CD14-positive monocyte (primary cell): ENCODE results near the gene SLC2A1. TPM values are rescaled to one million over a fixed set of nuclear protein-coding genes. Genes with fewer than 3 reads are reported as not detected.
A peak's percentile ranks its signal among the peaks of the same experiment; 100 is the strongest.

Experiments
- DNase-seq, 3 donors: peaks; one replicate each; pipeline ENCODE4 v3.0.0-alpha.2; 2011 to 2022
- H2AFZ ChIP-seq: 2 replicates; pipeline ENCODE4 v1.6.0; 2012; ENCODE audit warnings: mild to moderate bottlenecking, low read depth, low read length, inconsistent platforms; ENCODE audit not compliant: insufficient read depth, poor library complexity, severe bottlenecking
- H3K27ac ChIP-seq, 2 donors: 1 replicate in 1 of 2; 2 replicates in 1 of 2; pipeline ENCODE4 v1.5.1; 2012 to 2013; ENCODE audit warnings: low read length in 2 of 2, control low read depth in 1 of 2, inconsistent platforms in 1 of 2, low read depth in 1 of 2, mild to moderate bottlenecking in 1 of 2
- H3K27me3 ChIP-seq, 2 donors: one replicate each; pipeline versions ENCODE4 v1.6.0 to v1.6.1; 2011 to 2013; ENCODE audit warnings: low read length in 2 of 2; ENCODE audit not compliant: control insufficient read depth in 2 of 2, insufficient read depth in 2 of 2
- H3K36me3 ChIP-seq, 2 donors: replicated peaks in 1 of 2; 1 replicate in 1 of 2; 2 replicates in 1 of 2; pipeline versions ENCODE4 v1.5.1 to v1.6.1; 2012 to 2013; ENCODE audit warnings: low read length in 2 of 2, control low read depth in 1 of 2, inconsistent platforms in 1 of 2, mild to moderate bottlenecking in 1 of 2; ENCODE audit not compliant: insufficient read depth in 2 of 2, control insufficient read depth in 1 of 2
- H3K4me1 ChIP-seq, 2 donors: 1 replicate in 1 of 2; 2 replicates in 1 of 2; pipeline versions ENCODE4 v1.5.1 to v1.6.1; 2012 to 2013; ENCODE audit warnings: low read length in 2 of 2, control low read depth in 1 of 2, inconsistent platforms in 1 of 2, mild to moderate bottlenecking in 1 of 2, moderate library complexity in 1 of 2; ENCODE audit not compliant: insufficient read depth in 2 of 2, control insufficient read depth in 1 of 2
- H3K4me2 ChIP-seq: replicated peaks from 2 replicates; pipeline ENCODE3; 2012; ENCODE audit warnings: low read length, moderate library complexity, mild to moderate bottlenecking; ENCODE audit not compliant: poor library complexity, severe bottlenecking; ENCODE audit errors: extremely low read depth
- H3K4me3 ChIP-seq, 3 experiments: fragments of 200-600 bp in 1 of 3; sonication (generic) in 1 of 3; replicated peaks in 1 of 3; 1 replicate in 2 of 3; 2 replicates in 1 of 3; pipeline ENCODE4 v1.5.1; 2011 to 2013; ENCODE audit warnings: low read length in 3 of 3, mild to moderate bottlenecking in 3 of 3, control low read depth in 2 of 3, low read depth in 2 of 3, inconsistent platforms in 1 of 3, moderate library complexity in 1 of 3
- H3K79me2 ChIP-seq: 2 replicates; pipeline ENCODE4 v1.6.0; 2012; ENCODE audit warnings: mild to moderate bottlenecking, control low read depth, inconsistent platforms, low read length, moderate library complexity; ENCODE audit not compliant: insufficient read depth
- H3K9ac ChIP-seq: 2 replicates; pipeline ENCODE4 v1.6.0; 2017; ENCODE audit warnings: low read length, mild to moderate bottlenecking; ENCODE audit not compliant: insufficient read depth, poor library complexity, severe bottlenecking
- H3K9me3 ChIP-seq, 2 donors: replicated peaks in 1 of 2; 1 replicate in 1 of 2; 2 replicates in 1 of 2; pipeline versions ENCODE4 v1.5.1 to v1.6.1; 2012 to 2013; ENCODE audit warnings: low read length in 2 of 2, control low read depth in 1 of 2; ENCODE audit not compliant: control insufficient read depth in 1 of 2, insufficient read depth in 1 of 2
- H4K20me1 ChIP-seq: 2 replicates; pipeline ENCODE4 v1.6.0; 2012; ENCODE audit warnings: mild to moderate bottlenecking, low read length, control low read depth, moderate library complexity; ENCODE audit not compliant: insufficient read depth
- H3K27ac Mint-ChIP-seq, 7 donors: one replicate each; pipeline ENCODE4 v1.8.0; 2020; ENCODE audit warnings: mild to moderate bottlenecking in 7 of 7, mixed read lengths in 7 of 7, moderate library complexity in 6 of 7, inconsistent platforms in 2 of 7
- H3K27me3 Mint-ChIP-seq, 3 donors: one replicate each; pipeline ENCODE4 v1.8.0; 2021 to 2022; ENCODE audit warnings: low read depth in 3 of 3, mild to moderate bottlenecking in 3 of 3, mixed read lengths in 3 of 3, moderate library complexity in 3 of 3, inconsistent platforms in 1 of 3
- H3K36me3 Mint-ChIP-seq, 2 donors: one replicate each; pipeline ENCODE4 v1.8.0; 2020; ENCODE audit warnings: mixed read lengths in 2 of 2, inconsistent platforms in 1 of 2, mild to moderate bottlenecking in 1 of 2
- H3K4me1 Mint-ChIP-seq: one replicate; pipeline ENCODE4 v1.8.0; 2020; ENCODE audit warnings: mild to moderate bottlenecking, mixed read lengths
- H3K4me3 Mint-ChIP-seq, 2 donors: one replicate each; pipeline ENCODE4 v1.8.0; 2020; ENCODE audit warnings: mild to moderate bottlenecking in 2 of 2, mixed read lengths in 2 of 2, moderate library complexity in 1 of 2
- H3K9me3 Mint-ChIP-seq, 7 donors: one replicate each; pipeline ENCODE4 v1.8.0; 2020 to 2022; ENCODE audit warnings: mixed read lengths in 7 of 7, mild to moderate bottlenecking in 6 of 7, moderate library complexity in 6 of 7, inconsistent platforms in 2 of 7
- WGBS: methylation state at CpG from one replicate; pipeline ENCODE4 v1.1.5; 2013; ENCODE audit warnings: missing lambda C conversion rate; ENCODE audit not compliant: insufficient coverage; 5-methylcytosine and 5-hydroxymethylcytosine counted together
- intact Hi-C, 2 donors: fragments of 100-400 bp; cut with micrococcal nuclease; formaldehyde crosslinking; loops; one replicate each; pipeline versions ENCODE4 v1.15.0 to v1.15.1; 2023
- polyA plus RNA-seq, 3 donors: library from polyadenylated mRNA; depleted of rRNA in 1 of 3; unstranded in 2 of 3; stranded (reverse) in 1 of 3; fragments of 300-500 nt in 2 of 3; fragments of >200 nt in 1 of 3; fragmentation: Illumina TruSeq in 2 of 3; gene quantifications; 1 replicate in 2 of 3; 2 replicates in 1 of 3; pipeline ENCODE4 v1.2.3, GENCODE V29; 2012 to 2021
- TF ChIP-seq, protein P1 (sequence below): fragments of 200-600 bp; IDR thresholded peaks from one replicate; pipeline ENCODE4 v1.8.0; 2022; ENCODE audit warnings: antibody characterized with exemption, mild to moderate bottlenecking

Gene SLC2A1
- polyA plus RNA-seq, 3 donors, result 0.56 to 5.0 (median 0.71) TPM

- 81% methylated on average over 4 of the region's 6 CpGs for WGBS
- Histone ChIP-seq H3K4me3 (no peak overlapping the region), H3K9ac (peak overlapping the region; percentile 19)
Observed at GRCh38 chr1:42937141-42937696, 21.4 kb downstream of the SLC2A1 start.

DNA sequence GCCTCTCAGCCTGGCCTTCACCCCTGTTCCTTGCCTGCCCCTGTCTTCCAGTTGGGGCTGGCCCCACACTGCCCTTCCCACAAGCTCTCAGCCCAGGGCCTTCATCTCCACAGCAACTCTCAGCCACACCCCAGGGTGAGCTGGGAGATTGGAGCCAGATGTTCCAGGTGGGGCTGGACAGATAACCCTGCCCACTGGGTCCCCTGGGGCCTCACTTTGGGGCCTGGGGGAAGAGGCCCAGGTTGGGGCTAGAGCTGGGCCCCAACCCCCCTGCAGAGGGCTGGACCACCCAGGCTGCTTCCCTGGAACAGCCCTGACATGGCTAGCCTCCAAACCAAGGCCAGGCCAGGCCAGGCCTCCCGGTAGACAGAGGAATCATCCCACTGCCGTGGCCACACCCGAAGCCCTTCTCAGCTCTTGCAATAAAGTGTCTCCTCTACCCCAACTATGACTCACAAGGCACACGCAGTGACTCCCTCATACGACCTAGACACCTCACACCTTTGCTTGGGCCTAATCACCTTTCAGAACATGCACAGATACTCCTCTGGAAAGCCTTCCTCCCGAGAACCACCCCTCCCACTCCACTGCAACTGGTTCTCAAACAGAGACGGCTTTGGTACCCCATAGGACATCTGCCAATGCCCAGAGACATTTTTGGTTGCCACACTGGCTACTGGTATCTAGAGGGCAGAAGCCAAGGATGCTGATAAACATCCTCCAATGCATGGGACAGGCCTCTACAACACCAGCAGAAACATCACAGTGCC lies 22.2 kb downstream of the SLC2A1 start:
- H3K9me3 Mint-ChIP-seq, result peaks cover 0 to 3% (median 0%) of the 10 kb centered on the region in 7 donors
- H3K9ac ChIP-seq, result peak overlapping the region; percentile 49
- TF ChIP-seq, protein P1, sequence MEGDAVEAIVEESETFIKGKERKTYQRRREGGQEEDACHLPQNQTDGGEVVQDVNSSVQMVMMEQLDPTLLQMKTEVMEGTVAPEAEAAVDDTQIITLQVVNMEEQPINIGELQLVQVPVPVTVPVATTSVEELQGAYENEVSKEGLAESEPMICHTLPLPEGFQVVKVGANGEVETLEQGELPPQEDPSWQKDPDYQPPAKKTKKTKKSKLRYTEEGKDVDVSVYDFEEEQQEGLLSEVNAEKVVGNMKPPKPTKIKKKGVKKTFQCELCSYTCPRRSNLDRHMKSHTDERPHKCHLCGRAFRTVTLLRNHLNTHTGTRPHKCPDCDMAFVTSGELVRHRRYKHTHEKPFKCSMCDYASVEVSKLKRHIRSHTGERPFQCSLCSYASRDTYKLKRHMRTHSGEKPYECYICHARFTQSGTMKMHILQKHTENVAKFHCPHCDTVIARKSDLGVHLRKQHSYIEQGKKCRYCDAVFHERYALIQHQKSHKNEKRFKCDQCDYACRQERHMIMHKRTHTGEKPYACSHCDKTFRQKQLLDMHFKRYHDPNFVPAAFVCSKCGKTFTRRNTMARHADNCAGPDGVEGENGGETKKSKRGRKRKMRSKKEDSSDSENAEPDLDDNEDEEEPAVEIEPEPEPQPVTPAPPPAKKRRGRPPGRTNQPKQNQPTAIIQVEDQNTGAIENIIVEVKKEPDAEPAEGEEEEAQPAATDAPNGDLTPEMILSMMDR, result no peak

More at GRCh38 chr1:42937141-42937696, 21.4 kb downstream of the SLC2A1 start:
- Histone ChIP-seq H3K9me3 (no peaks in the 10 kb centered on the region), H3K4me2 (no peak overlapping the region), H3K27ac (peak overlapping the region; percentile 8 to 75), H3K36me3 (no peaks in the 10 kb centered on the region), H2AFZ (no peak overlapping the region), H4K20me1 (no peaks in the 10 kb centered on the region), H3K27me3 (no peaks in the 10 kb centered on the region), H3K79me2 (no peaks in the 10 kb centered on the region), H3K4me1 (peaks cover 78 to 89% of the 10 kb centered on the region in 2 donors)
- TF ChIP-seq, protein P1, result no peak
- peak; percentile 86 to 93 (median 90) for DNase-seq
- H3K9me3 Mint-ChIP-seq, result peaks cover 0 to 3% (median 0%) of the 10 kb centered on the region in 7 donors
- peaks cover 90% of the 10 kb centered on the region for H3K4me1 Mint-ChIP-seq
- H3K4me3 Mint-ChIP-seq, result peak overlapping the region in 1 of 2 donors; percentile 72
- peak overlapping the region; percentile 87 to 97 (median 95) for H3K27ac Mint-ChIP-seq
- intact Hi-C loops, result no loop called here
- peaks cover 0 to 10% (median 2%) of the 10 kb centered on the region in 3 donors for H3K27me3 Mint-ChIP-seq
- peaks cover 4 to 23% of the 10 kb centered on the region in 2 donors for H3K36me3 Mint-ChIP-seq

More for the DNA sequence above, 22.2 kb downstream of the SLC2A1 start:
- H3K27me3 Mint-ChIP-seq, result peaks cover 0 to 10% (median 2%) of the 10 kb centered on the region in 3 donors
- H3K4me1 Mint-ChIP-seq, result peaks cover 90% of the 10 kb centered on the region
- Histone ChIP-seq H3K4me1 (peaks cover 78 to 89% of the 10 kb centered on the region in 2 donors), H2AFZ (peak overlapping the region; percentile 8), H3K9me3 (no peaks in the 10 kb centered on the region), H3K27me3 (no peaks in the 10 kb centered on the region), H3K4me3 (no peak overlapping the region), H3K36me3 (no peaks in the 10 kb centered on the region), H3K27ac (peak overlapping the region; percentile 8 to 75), H3K4me2 (no peak overlapping the region), H3K79me2 (no peaks in the 10 kb centered on the region), H4K20me1 (no peaks in the 10 kb centered on the region)
- DNase-seq, result peak; percentile 70 to 81 (median 80)
- peaks cover 4 to 23% of the 10 kb centered on the region in 2 donors for H3K36me3 Mint-ChIP-seq
- H3K27ac Mint-ChIP-seq, result peak overlapping the region; percentile 87 to 97 (median 95)
- peak overlapping the region in 1 of 2 donors; percentile 24 for H3K4me3 Mint-ChIP-seq
- intact Hi-C loops, result no loop called here
- 37% methylated on average over 5 of the region's 7 CpGs for WGBS
